Endothelial cell of umbilical vein (primary cell): ENCODE data around the gene HCAR3.
"Not testable (repeated sequence)": the region's sequence is repeated elsewhere in the genome, so short reads cannot be mapped to it uniquely, and the experiment has no call there.

Source experiments
- CTCF ChIP-seq, 2 donors: IDR thresholded peaks; 1 replicate in 1 of 2; 2 replicates in 1 of 2; pipeline ENCODE4 v1.5.1; 2011; ENCODE audit warnings: low read length in 2 of 2, mild to moderate bottlenecking in 2 of 2, moderate library complexity in 2 of 2, control low read depth in 1 of 2, inconsistent platforms in 1 of 2, low read depth in 1 of 2; ENCODE audit not compliant: insufficient read depth in 1 of 2; ENCODE audit errors: extremely low read depth in 1 of 2
- JUN ChIP-seq: IDR thresholded peaks from 2 replicates; pipeline ENCODE4 v1.6.1; 2011; ENCODE audit warnings: borderline replicate concordance, low read depth; ENCODE audit not compliant: insufficient read length, insufficient read depth
- POLR2A ChIP-seq: IDR thresholded peaks from 2 replicates; pipeline ENCODE4 v1.6.1; 2012; ENCODE audit warnings: low read depth, mild to moderate bottlenecking, control low read depth, low read length

GRCh38 chr12:122709287-122709686, 7.3 kb downstream of the HCAR3 start:
- TF ChIP-seq CTCF (IDR thresholded peaks at IDR 0.05; ENCODE audit: extremely low read depth in 1 of 2, insufficient read depth in 1 of 2, low read depth in 1 of 2, low read length in 2 of 2); JUN; POLR2A: not testable (repeated sequence)
